H1 (cell line): ENCODE data around the gene C5orf52. TPM values are rescaled to one million over a fixed set of nuclear protein-coding genes. Genes with fewer than 3 reads are reported as not detected.

Source experiments
- CTCF ChIA-PET: fragments of 300-600 bp; sonication (Branson Sonifier 250); formaldehyde crosslinking; loops from one replicate; lab custom pipeline; 2021; ENCODE audit not compliant: partially characterized antibody; lab: Charles Lee
- POLR2A ChIA-PET: fragments of 300-600 bp; sonication (Branson Sonifier 250); formaldehyde crosslinking; loops from one replicate; lab custom pipeline; 2021; ENCODE audit warnings: inconsistent platforms; ENCODE audit not compliant: partially characterized antibody; lab: Charles Lee
- DNase-seq, 2 experiments: peaks; one replicate each; pipeline versions ENCODE4 v3.0.0 to v3.0.0-alpha.2; 2010 to 2022; ENCODE audit warnings: low spot score in 2 of 2, low read depth in 1 of 2, mixed read lengths in 1 of 2
- FAIRE-seq: peaks from 2 replicates; lab custom pipeline; 2011; peaks lifted over from hg19 to GRCh38; lab: Jason Lieb, UNC
- H2AFZ ChIP-seq: 2 replicates; pipeline ENCODE4 v1.8.1; 2012; ENCODE audit warnings: low read length, inconsistent platforms
- H2AK5ac ChIP-seq: 2 replicates; pipeline ENCODE4 v1.6.1; 2013; ENCODE audit warnings: low read depth, low read length
- H2BK120ac ChIP-seq: replicated peaks from 2 replicates; pipeline ENCODE3; 2013; ENCODE audit warnings: low read depth, low read length, inconsistent platforms
- H2BK12ac ChIP-seq: 2 replicates; pipeline ENCODE4 v1.6.1; 2013; ENCODE audit warnings: low read depth, low read length
- H2BK15ac ChIP-seq: 2 replicates; pipeline ENCODE4 v1.6.1; 2013; ENCODE audit warnings: low read length
- H2BK20ac ChIP-seq: 2 replicates; pipeline ENCODE4 v1.6.1; 2013; ENCODE audit warnings: low read length
- H2BK5ac ChIP-seq: 2 replicates; pipeline ENCODE4 v1.6.1; 2013; ENCODE audit warnings: low read depth, low read length
- H3K14ac ChIP-seq: 2 replicates; pipeline ENCODE4 v1.6.1; 2013; ENCODE audit warnings: inconsistent platforms; ENCODE audit not compliant: insufficient read length
- H3K18ac ChIP-seq: 2 replicates; pipeline ENCODE4 v1.6.1; 2013; ENCODE audit warnings: low read length; ENCODE audit errors: extremely low read depth
- H3K23ac ChIP-seq: 2 replicates; pipeline ENCODE4 v1.6.1; 2013; ENCODE audit warnings: inconsistent platforms; ENCODE audit not compliant: insufficient read length
- H3K23me2 ChIP-seq: 2 replicates; pipeline ENCODE4 v1.6.1; 2013; ENCODE audit warnings: low read depth, low read length
- H3K27ac ChIP-seq: 2 replicates; pipeline ENCODE4 v1.6.1; 2011; ENCODE audit warnings: low read depth, low read length, inconsistent platforms
- H3K27me3 ChIP-seq, 4 experiments: replicated peaks in 1 of 4; 1 replicate in 1 of 4; 2 replicates in 3 of 4; pipeline versions ENCODE4 v1.6.1 to v1.8.1; 2011 to 2013; ENCODE audit warnings: low read length in 3 of 4, mild to moderate bottlenecking in 3 of 4, inconsistent platforms in 2 of 4, mixed read lengths in 2 of 4, moderate library complexity in 1 of 4; ENCODE audit not compliant: control insufficient read depth in 3 of 4, insufficient read depth in 3 of 4; ENCODE audit errors: extremely low read depth in 1 of 4
- H3K36me3 ChIP-seq, 4 experiments: 2 replicates each; pipeline versions ENCODE4 v1.6.1 to v1.8.1; 2011 to 2013; ENCODE audit warnings: mild to moderate bottlenecking in 4 of 4, low read length in 3 of 4, moderate library complexity in 2 of 4, control low read depth in 1 of 4, inconsistent platforms in 1 of 4; ENCODE audit not compliant: insufficient read depth in 4 of 4, control insufficient read depth in 2 of 4
- H3K4ac ChIP-seq: replicated peaks from 2 replicates; pipeline ENCODE3; 2013; ENCODE audit warnings: low read length, low read depth, mixed read lengths, inconsistent platforms; ENCODE audit not compliant: insufficient read length
- H3K4me1 ChIP-seq, 4 experiments: replicated peaks in 1 of 4; 1 replicate in 1 of 4; 2 replicates in 3 of 4; pipeline versions ENCODE4 v1.6.1 to v1.8.1; 2011 to 2013; ENCODE audit warnings: low read length in 3 of 4, inconsistent platforms in 2 of 4, mixed read lengths in 1 of 4; ENCODE audit not compliant: insufficient read depth in 4 of 4, control insufficient read depth in 3 of 4
- H3K4me2 ChIP-seq, 2 experiments: 2 replicates each; pipeline versions ENCODE4 v1.6.1 to v1.8.1; 2011 to 2013; ENCODE audit warnings: low read depth in 2 of 2, low read length in 2 of 2, control low read depth in 1 of 2, inconsistent platforms in 1 of 2, mild to moderate bottlenecking in 1 of 2; ENCODE audit not compliant: insufficient read depth in 1 of 2
- H3K4me3 ChIP-seq, 4 experiments: fragments of 200-600, 300-600 bp in 1 of 4; sonication (generic), shearing (Covaris generic), sonication (Bioruptor Twin) in 1 of 4; 2 replicates each; pipeline versions ENCODE4 v1.5.1 to v1.8.1; 2011 to 2016; ENCODE audit warnings: low read length in 4 of 4, low read depth in 3 of 4, control low read depth in 2 of 4, inconsistent platforms in 2 of 4, mild to moderate bottlenecking in 2 of 4, mixed read lengths in 1 of 4, moderate library complexity in 1 of 4; ENCODE audit not compliant: insufficient read depth in 2 of 4; ENCODE audit errors: extremely low read depth in 1 of 4
- H3K56ac ChIP-seq: replicated peaks from 2 replicates; pipeline ENCODE3; 2013; ENCODE audit warnings: low read depth, mild to moderate bottlenecking, mixed read lengths, low read length, inconsistent platforms; ENCODE audit not compliant: insufficient read length
- H3K79me1 ChIP-seq: 2 replicates; pipeline ENCODE4 v1.6.1; 2013; ENCODE audit warnings: low read depth, low read length, control low read depth
- H3K79me2 ChIP-seq, 2 experiments: 2 replicates each; pipeline versions ENCODE4 v1.6.1 to v1.8.1; 2012 to 2013; ENCODE audit warnings: low read length in 2 of 2, mild to moderate bottlenecking in 2 of 2, inconsistent platforms in 1 of 2; ENCODE audit not compliant: insufficient read depth in 2 of 2, control insufficient read depth in 1 of 2
- H3K9ac ChIP-seq, 4 experiments: replicated peaks in 1 of 4; 1 replicate in 1 of 4; 2 replicates in 3 of 4; pipeline versions ENCODE4 v1.6.1 to v1.8.1; 2011 to 2013; ENCODE audit warnings: low read depth in 3 of 4, low read length in 3 of 4, control low read depth in 2 of 4, mild to moderate bottlenecking in 2 of 4, moderate library complexity in 2 of 4, inconsistent platforms in 1 of 4; ENCODE audit errors: extremely low read depth in 1 of 4
- H3K9me3 ChIP-seq, 2 experiments: 2 replicates each; pipeline versions ENCODE4 v1.6.1 to v1.8.1; 2012 to 2013; ENCODE audit warnings: mild to moderate bottlenecking in 2 of 2, moderate library complexity in 2 of 2, control low read depth in 1 of 2, inconsistent platforms in 1 of 2, low read depth in 1 of 2, low read length in 1 of 2, mixed read lengths in 1 of 2; ENCODE audit not compliant: insufficient read depth in 2 of 2
- H4K20me1 ChIP-seq, 2 experiments: replicated peaks in 1 of 2; 2 replicates each; pipeline versions ENCODE3 to v1.8.1; 2011 to 2013; ENCODE audit warnings: inconsistent platforms in 2 of 2, low read length in 2 of 2, mild to moderate bottlenecking in 1 of 2; ENCODE audit not compliant: insufficient read depth in 2 of 2, control insufficient read depth in 1 of 2
- H4K5ac ChIP-seq: 2 replicates; pipeline ENCODE4 v1.6.1; 2013; ENCODE audit warnings: low read length, low read depth, mixed read lengths, inconsistent platforms; ENCODE audit not compliant: insufficient read length
- H4K8ac ChIP-seq: 2 replicates; pipeline ENCODE4 v1.8.0; 2013; ENCODE audit warnings: mild to moderate bottlenecking, moderate library complexity, low read length, inconsistent platforms; ENCODE audit not compliant: insufficient read depth; ENCODE audit errors: extremely low read depth
- H4K91ac ChIP-seq: replicated peaks from 2 replicates; pipeline ENCODE3; 2013; ENCODE audit warnings: low read length, mixed read lengths, inconsistent platforms; ENCODE audit not compliant: insufficient read length
- ATF3 ChIP-seq: IDR thresholded peaks from 2 replicates; pipeline ENCODE4 v1.6.1; 2011; ENCODE audit warnings: low read depth, mild to moderate bottlenecking, low read length; ENCODE audit not compliant: insufficient read depth
- NRF1 ChIP-seq: IDR thresholded peaks from 2 replicates; pipeline ENCODE4 v1.6.1; 2011; ENCODE audit warnings: mild to moderate bottlenecking, low read depth, low read length, improper control_type of control experiment
- WGBS, 2 experiments: shearing (Covaris generic) in 1 of 2; methylation state at CpG; one replicate each; pipeline versions ENCODE4 v1.1.6 to v1.1.7; 2013 to 2015; ENCODE audit warnings: low lambda C conversion rate in 2 of 2, mixed read lengths in 2 of 2, inconsistent platforms in 1 of 2, low coverage in 1 of 2, missing lambda C conversion rate in 1 of 2; ENCODE audit not compliant: insufficient replicate concordance in 2 of 2, insufficient coverage in 1 of 2, insufficient read length in 1 of 2; ENCODE audit errors: extremely low coverage in 1 of 2, missing lambda C conversion rate in 1 of 2; 5-methylcytosine and 5-hydroxymethylcytosine counted together
- polyA plus RNA-seq, 7 experiments: library from polyadenylated mRNA; depleted of rRNA in 3 of 7; stranded (reverse) in 5 of 7; unstranded in 2 of 7; fragments of >200 nt in 5 of 7; fragments of 200-250 nt in 2 of 7; gene quantifications; 1 replicate in 5 of 7; 2 replicates in 1 of 7; 4 replicates in 1 of 7; pipeline versions ENCODE4 v1.2.1 to v1.2.3, GENCODE V29; 2011 to 2013; ENCODE audit warnings: missing spikeins in 2 of 7, mixed read lengths in 2 of 7
- total RNA-seq: library from RNA; stranded (reverse); fragmentation: NEBNext Ultra II Directional; extraction: Animal tissue kit (Norgen Biotek cat#: 25700); gene quantifications from 2 replicates; pipeline ENCODE4 v1.2.1, GENCODE V29; 2021

C5orf52 gene
- total and polyA plus RNA-seq, 2 of the 8 experiments (the other 6 are each of a cell fraction or from before 2014, with no cell fraction given), result not detected

GRCh38 chr5:157626831-157627230 is 44.5 kb upstream of the C5orf52 start:
- Histone ChIP-seq H3K23ac (no peak overlapping the region), H2BK20ac (no peak overlapping the region), H3K18ac (no peak overlapping the region), H2BK120ac (no peak overlapping the region), H3K14ac (no peak overlapping the region), H4K91ac (no peak overlapping the region), H3K23me2 (no peaks in the 10 kb centered on the region; the same call in 1 of the 2 replicates), H4K20me1 (no peaks in the 10 kb centered on the region), H4K5ac (no peak overlapping the region), H2BK5ac (no peak overlapping the region), H3K27ac (no peak overlapping the region), H2BK12ac (no peak overlapping the region), H3K4me1 (no peaks in the 10 kb centered on the region), H3K36me3 (no peaks in the 10 kb centered on the region), H3K4me2 (no peak overlapping the region), H3K9ac (no peak overlapping the region), H4K8ac (no peak overlapping the region), H3K27me3 (no peaks in the 10 kb centered on the region), H3K4me3 (no peak overlapping the region), H3K56ac (no peak overlapping the region), H3K4ac (no peak overlapping the region), H3K79me2 (no peaks in the 10 kb centered on the region), H2AK5ac (no peak overlapping the region), H3K9me3 (no peaks in the 10 kb centered on the region), H3K79me1 (no peaks in the 10 kb centered on the region), H2BK15ac (no peak overlapping the region), H2AFZ (no peak overlapping the region; the same call in 1 of the 2 replicates)
- no peak for TF ChIP-seq NRF1
- no peak for TF ChIP-seq ATF3
- CTCF ChIA-PET, result interaction anchor here (1.1 kb wide), 1 partner anchor 18 kb away, joined by 3 read pairs; no protein-coding TSS in a partner anchor
- FAIRE-seq, result no peak
- 99% methylated on average over 6 of the region's 6 CpGs; no CpG with 5 or more reads in 1 of the 2 experiments for WGBS, 2 experiments
- POLR2A ChIA-PET, result interaction anchor here (1.0 kb wide), 1 partner anchor 59 kb away, joined by 3 read pairs; no protein-coding TSS in a partner anchor
- DNase-seq, result no peak
